GM19372 (cell line): ENCODE measurements around the gene GP1BA.

Source experiments
- ATAC-seq: cut with Tn5 transposase; IDR thresholded peaks from one replicate; pipeline ENCODE4 v1.9.1; 2021; ENCODE audit warnings: mild to moderate bottlenecking, low read depth, moderate library complexity; ENCODE audit not compliant: unreplicated experiment

The GP1BA gene

DNA sequence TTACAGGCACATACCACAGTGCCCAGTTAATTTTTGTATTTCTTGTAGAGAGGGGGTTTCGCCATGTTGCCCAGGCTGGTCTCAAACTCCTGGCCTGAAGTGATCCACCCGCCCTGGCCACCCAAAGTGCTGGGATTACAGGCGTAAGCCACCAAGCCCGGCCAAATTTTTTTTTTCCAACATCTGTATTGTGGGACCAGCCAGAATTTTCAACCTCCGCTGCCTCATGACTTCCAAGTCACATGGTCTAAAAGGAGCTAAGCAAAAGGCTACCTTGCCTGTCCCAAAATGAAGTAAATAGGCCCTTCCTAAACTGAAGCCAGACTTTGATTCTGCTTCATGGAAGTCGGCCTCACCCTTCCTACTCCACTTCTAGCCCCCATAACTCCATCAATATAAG is 39.7 kb downstream of the GP1BA start:
- no peak for ATAC-seq

DNA sequence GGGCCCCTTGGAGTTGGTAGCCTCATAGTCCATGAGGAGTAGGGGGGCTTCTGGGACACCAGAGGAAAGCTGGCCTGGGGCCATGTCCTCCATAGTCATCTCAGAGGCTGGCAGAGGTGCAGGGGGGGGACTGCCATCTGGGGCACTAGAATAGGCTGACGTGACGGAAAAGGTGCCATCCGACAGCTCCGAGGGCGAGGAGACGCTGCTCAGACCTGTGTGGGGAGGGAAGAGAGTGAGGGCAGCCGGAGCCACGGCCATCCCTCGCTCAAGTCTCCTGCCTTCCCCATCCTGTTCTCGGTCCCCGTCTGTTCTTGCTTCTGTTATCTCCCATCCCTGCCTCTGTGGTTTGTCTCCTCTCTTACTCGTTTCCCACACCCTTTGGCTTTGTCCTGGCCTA is 40.2 kb downstream of the GP1BA start:
- ATAC-seq: no peak

GRCh38 chr17:4972752-4973151 is 40.7 kb downstream of the GP1BA start:
- no peak for ATAC-seq

- no peak for ATAC-seq
Observed at GRCh38 chr17:4973256-4974114, 41.4 kb downstream of the GP1BA start.

- ATAC-seq: no peak
Observed at GRCh38 chr17:4974115-4974670, 42.1 kb downstream of the GP1BA start.

- no peak for ATAC-seq
Observed at GRCh38 chr17:4978726-4979125, 46.6 kb downstream of the GP1BA start.

- no peak for ATAC-seq
Observed at GRCh38 chr17:4980644-4981216, 48.7 kb downstream of the GP1BA start.

GRCh38 chr17:4982305-4982704 is 50.2 kb downstream of the GP1BA start:
- ATAC-seq: no peak
